CD1c-positive myeloid dendritic cell (primary cell): ENCODE measurements around the gene ZNF672.
A peak's percentile ranks its signal among the peaks of the same experiment; 100 is the strongest.

Source experiments
- DNase-seq: peaks from one replicate; pipeline ENCODE4 v3.0.0-alpha.2; 2016; ENCODE audit errors: extremely low spot score

ZNF672 gene

DNA sequence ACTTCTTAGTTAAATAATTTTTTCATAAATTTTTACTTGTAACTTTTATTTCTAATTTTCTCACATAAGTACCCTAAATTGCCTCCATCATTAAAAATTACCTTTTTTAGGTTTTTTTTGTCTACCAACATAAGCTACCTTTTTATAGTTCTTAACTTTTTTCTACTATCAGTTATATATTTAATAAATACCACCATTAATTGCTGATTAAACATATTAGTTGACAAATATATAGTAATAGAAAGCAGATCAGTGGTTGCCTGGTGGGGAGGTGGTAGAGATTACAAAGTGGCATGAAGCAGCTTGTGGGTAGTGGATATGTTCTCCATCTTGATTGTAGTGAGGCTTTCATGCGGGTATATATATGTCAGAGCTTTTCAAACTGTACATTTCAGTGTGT lies 6.2 kb upstream of the ZNF672 start:
- DNase-seq: no peak

GRCh38 chr1:248834343-248834940 lies 3.6 kb upstream of the ZNF672 start:
- DNase-seq: peak; percentile 64

DNA sequence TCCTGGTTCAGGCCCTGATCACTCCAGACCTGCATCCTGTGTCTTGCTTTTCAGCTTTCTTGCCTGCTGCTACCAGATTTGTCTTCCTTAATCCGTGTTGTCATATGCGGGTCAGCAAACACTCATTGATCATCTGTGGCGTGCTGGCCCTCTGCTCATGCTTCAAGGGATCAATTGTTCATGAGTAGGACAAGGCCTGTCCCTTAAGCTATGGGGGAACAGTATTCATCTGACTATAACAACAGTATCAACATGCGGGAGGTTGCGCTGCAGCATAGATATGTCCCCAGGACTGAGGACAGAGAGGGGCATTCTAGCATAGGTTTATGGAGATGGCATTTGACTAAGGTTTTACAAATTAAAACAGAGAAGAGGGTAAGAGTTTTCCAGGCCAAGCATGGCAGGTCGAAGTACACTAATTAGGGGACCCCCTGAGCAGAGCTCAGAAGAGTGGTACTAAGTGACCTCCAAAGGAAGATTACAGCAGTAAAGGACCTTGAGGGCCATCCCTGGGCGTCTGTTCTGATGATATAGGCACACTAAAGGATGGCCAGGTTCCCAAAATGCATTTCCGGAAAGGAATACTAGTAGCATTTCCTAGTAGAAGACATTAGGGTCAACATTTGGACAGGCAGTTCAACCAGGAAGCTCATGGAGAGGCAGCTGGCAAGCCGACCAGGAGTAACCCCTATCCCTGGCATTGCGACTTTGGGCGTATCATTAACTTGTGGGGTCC lies 811 bp upstream of the ZNF672 start:
- no peak for DNase-seq

- peak; percentile 95 for DNase-seq
Measured at GRCh38 chr1:248838357-248839167, 538 bp downstream of the ZNF672 start.

- no peak for DNase-seq
Measured at GRCh38 chr1:248839168-248839555, 1.1 kb downstream of the ZNF672 start.

GRCh38 chr1:248840946-248841345 lies 2.9 kb downstream of the ZNF672 start:
- no peak for DNase-seq

GRCh38 chr1:248841702-248842395 lies 3.8 kb downstream of the ZNF672 start:
- DNase-seq: peak; percentile 40

DNA sequence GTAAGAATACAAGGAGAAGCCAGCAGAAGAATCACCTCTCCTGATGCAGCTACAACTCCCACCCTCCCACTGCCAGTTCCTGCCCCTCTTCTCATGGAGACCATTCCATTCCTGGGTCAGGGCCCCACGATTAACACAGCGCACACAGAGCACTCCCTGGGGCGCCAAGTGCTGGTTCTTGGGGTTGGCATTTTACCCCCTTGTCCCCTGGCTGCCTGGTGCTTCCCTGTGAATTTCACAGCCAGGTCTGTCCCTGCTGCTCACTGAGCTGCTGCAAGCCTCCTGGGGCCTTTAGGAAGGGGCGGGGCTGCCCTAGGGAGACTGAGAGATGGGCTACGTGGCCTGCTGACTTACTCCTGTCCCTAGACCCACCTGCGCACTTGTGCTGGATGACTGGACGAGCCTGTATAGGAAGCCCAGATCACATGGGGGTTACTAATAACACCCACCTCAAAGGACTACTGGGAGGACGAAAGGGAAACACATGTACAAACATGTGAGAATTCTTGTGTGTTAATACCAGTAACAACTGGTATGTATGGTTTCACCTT lies 4.8 kb downstream of the ZNF672 start:
- DNase-seq: no peak

DNA sequence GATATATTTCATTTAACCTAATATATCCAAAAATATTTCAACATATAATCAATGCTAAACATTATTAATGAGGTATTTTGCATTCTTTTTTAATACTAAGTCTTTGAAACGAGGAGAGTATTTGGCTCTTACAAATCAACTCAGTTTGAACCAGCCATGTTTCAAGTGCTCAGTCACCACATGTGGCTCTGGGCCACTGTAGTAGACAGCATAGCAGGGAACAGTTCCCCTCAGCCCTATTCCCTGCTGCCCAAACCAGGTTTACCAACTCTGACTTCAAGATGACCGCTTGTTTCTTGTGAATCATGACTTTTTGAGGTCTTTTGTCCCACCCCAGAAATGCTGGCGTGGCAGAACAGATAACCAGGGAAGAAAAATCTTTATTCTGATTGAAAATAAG lies 5.7 kb downstream of the ZNF672 start:
- no peak for DNase-seq

GRCh38 chr1:248844526-248844925 lies 6.5 kb downstream of the ZNF672 start:
- DNase-seq: no peak

DNA sequence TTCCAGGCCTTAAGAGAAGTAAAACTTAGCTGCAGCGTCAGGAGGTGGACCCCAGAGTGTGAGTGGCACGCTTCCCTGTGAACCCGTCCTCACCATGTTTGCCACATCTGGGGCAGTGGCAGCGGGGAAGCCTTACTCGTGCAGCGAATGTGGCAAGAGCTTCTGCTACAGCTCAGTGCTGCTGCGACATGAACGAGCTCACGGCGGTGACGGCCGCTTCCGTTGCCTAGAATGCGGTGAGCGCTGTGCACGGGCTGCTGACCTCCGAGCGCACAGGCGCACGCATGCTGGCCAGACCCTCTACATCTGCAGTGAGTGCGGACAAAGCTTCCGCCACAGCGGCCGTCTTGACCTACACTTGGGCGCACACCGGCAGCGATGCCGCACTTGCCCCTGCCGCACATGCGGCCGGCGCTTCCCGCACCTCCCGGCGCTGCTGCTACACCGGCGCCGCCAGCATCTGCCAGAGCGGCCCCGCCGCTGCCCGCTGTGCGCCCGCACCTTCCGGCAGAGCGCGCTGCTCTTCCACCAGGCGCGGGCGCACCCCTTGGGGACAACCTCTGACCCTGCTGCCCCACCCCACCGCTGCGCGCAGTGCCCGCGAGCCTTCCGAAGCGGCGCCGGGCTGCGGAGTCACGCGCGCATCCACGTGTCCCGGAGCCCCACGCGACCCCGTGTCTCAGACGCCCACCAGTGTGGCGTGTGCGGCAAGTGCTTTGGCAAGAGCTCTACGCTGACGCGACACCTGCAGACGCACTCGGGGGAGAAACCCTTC lies 9.3 kb downstream of the ZNF672 start:
- DNase-seq: no peak

DNA sequence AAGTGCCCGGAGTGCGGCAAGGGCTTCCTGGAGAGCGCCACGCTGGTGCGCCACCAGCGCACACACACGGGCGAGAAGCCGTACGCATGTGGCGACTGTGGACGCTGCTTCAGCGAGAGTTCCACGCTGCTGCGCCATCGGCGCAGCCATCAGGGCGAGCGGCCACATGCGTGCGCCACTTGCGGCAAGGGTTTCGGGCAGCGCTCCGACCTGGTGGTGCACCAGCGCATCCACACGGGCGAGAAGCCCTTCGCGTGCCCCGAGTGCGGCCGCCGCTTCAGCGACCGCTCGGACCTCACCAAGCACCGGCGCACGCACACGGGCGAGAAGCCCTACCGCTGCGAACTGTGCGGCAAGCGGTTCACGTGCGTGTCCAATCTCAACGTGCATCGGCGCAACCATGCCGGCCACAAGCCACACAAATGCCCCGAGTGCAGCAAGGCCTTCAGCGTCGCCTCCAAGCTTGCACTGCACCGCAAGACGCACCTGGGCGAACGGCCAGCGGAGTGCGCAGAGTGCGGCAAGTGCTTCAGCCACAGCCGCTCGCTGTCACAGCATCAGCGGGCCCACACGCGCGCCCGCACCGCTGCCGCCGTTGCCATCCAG lies 10.0 kb downstream of the ZNF672 start:
- DNase-seq: no peak

DNA sequence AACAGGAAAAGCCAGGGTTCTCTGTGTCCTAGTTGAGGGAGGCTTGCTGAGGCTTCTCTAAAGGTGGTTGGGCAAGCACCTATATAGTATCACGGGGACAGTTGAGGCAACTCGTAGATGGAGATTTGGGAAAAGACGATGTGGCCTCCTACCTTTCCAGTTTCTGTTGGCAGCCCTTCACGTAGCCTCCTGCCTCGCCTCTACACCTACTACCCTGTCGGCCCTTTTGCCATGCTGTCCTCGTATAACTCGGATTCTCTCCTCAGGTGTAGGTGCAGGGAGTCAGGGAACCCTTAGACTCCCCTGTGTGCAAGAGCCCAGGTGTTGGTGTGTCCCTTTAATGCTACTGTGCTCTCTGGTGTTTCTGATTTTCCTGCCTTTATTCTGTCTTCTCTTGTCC lies 10.6 kb downstream of the ZNF672 start:
- no peak for DNase-seq

DNA sequence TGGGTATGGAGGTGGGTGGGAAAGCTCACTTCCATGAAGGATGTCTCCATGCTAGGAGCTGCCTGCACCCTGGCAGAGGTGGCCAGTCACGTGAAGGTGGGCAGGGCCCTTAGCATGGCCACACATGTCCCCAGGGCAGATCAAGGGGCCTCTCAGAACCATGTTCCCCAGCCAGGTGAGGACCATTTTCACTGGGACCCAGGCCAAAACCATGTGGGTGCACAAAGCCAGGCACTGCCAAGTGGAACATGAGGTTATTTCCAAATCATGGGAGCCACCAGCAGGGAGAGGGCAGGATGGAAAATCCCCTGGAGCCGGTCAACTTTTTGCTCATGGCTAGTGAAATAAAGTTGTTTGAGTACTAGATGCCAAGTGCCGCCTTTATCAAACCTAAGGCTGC lies 11.1 kb downstream of the ZNF672 start:
- DNase-seq: no peak

DNA sequence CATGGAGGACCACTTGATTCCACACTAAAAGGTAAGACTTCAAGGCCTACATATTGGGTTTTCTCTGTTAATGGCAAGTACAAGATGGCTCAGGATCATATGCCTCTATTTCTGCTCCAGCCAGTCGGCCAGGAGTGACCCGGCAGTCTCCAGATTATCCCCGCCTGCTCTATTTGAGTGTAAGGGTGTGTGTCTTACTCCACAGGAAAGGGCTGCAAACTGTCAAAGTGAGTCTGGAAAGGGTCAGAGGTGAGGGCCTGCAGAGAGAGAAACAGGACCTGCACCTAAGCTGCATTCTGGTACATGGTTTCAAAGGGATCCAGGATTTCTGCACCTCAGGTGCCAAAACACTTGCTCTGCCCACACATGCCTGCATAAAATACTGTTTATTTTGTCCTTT lies 11.6 kb downstream of the ZNF672 start:
- no peak for DNase-seq

GRCh38 chr1:248850124-248850523 lies 12.1 kb downstream of the ZNF672 start:
- no peak for DNase-seq

DNA sequence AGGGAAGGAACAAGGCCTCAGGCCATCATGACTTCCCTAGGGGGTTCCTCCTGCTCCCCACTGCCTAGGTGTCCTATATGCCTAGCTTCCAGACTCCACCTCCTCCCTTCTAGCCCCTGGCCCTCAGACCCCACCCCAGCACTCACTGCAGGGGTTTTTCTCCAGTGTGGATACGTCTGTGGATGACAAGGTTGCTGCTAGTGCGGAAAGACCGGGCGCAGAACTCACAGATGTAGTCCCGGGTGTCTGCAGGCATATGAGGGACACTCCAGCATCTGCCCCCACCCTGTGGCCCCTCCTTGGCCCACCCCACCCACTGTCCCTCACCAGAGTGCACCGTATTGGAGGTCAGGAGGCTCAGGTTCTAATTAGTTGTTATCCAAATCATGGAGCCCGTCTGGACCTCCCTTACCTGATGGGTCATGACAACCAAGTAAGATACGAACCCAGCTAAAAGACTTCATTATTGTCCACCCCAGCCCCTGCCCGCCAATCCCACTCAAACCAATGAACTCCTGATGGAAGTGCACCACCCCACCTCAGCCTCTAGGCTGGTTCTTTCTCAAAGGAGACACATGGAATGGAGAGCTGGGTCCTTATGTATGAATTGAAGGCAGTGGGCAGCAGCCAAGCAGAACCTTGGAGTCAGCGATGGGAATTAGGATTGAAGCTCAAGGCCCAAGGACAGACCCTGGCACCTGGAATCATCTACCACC lies 12.7 kb downstream of the ZNF672 start:
- DNase-seq: no peak

DNA sequence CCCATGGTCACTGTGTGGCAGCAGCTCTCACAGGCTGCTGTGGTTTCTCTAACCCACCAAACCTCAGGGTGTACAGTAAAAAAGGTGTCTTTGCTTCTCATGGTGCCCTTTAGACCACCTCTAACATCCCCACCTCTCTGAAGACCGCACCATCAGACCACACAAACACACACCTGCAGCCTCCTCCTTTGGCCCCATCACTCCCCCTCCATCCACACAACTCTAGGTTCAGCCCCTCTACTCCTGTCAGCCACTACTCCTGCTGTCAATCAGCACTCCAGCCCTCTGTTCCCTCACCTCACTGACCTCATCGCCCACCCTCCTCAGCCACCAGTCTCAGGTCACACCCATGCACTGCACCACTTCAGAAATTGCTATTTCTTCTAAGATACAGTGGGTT lies 13.4 kb downstream of the ZNF672 start:
- no peak for DNase-seq

- peak; percentile 24 for DNase-seq
Measured at GRCh38 chr1:248852481-248853405, 14.7 kb downstream of the ZNF672 start.
